K562 treated with DMSO at 1 percent for 24 hours (cell line): ENCODE measurements around the gene GABRG1. TPM values are rescaled to one million over a fixed set of nuclear protein-coding genes. Genes with fewer than 3 reads are reported as not detected.

ENCODE experiments used
- total RNA-seq: library from RNA; unstranded; fragments of 300-600 nt; gene quantifications from 2 replicates; pipeline ENCODE4 v1.2.3, GENCODE V29; 2022; ENCODE audit warnings: low read depth; ENCODE audit not compliant: insufficient read depth

Gene GABRG1
- total RNA-seq = 0.42 and 0.52 TPM in 2 replicates

GRCh38 chr4:46123913-46124755, at the start of gene GABRG1:
Gene GABRG1 (minus strand): TSS chr4:46124054. CDS start chr4:46123913, 141 bp downstream.

